SK-N-SH (cell line): ENCODE measurements around the gene ZFP64. TPM values are rescaled to one million over a fixed set of nuclear protein-coding genes. Genes with fewer than 3 reads are reported as not detected.

ENCODE experiments used
- CTCF ChIA-PET: fragments of 300-600, 350-600 bp; formaldehyde crosslinking; extraction: SDS; loops from one replicate; lab custom pipeline; 2021; lab: Yijun Ruan, JAX
- POLR2A ChIA-PET: fragments of 350-600 bp; sonication (Branson Sonifier 250); formaldehyde crosslinking; extraction: SDS; loops from one replicate; lab custom pipeline; 2020; ENCODE audit warnings: antibody characterized with exemption, inconsistent platforms; lab: Yijun Ruan, JAX
- DNase-seq: peaks from one replicate; pipeline ENCODE4 v3.0.0; 2012
- H2AFZ ChIP-seq: fragments of 200-600 bp; sonication (generic); 2 replicates; pipeline ENCODE4 v1.8.1; 2016; ENCODE audit warnings: antibody characterized with exemption, mild to moderate bottlenecking, low read depth
- H3F3A ChIP-seq: fragments of 200-600 bp; sonication (generic); replicated peaks from 2 replicates; pipeline ENCODE3; 2016; ENCODE audit warnings: antibody characterized with exemption, mild to moderate bottlenecking; ENCODE audit not compliant: insufficient read depth
- H3K27ac ChIP-seq, 2 experiments: fragments of 200-500 bp in 1 of 2; fragments of 200-600 bp in 1 of 2; sonication (Bioruptor generic) in 1 of 2; sonication (generic), shearing (Covaris generic) in 1 of 2; 2 replicates each; pipeline versions ENCODE4 v1.5.1 to v1.6.1; 2014 to 2016; ENCODE audit warnings: low read depth in 2 of 2, inconsistent platforms in 1 of 2, low read length in 1 of 2, mild to moderate bottlenecking in 1 of 2, mixed read lengths in 1 of 2
- H3K27me3 ChIP-seq: fragments of 200-600 bp; sonication (generic), shearing (Covaris generic); 2 replicates; pipeline ENCODE4 v1.6.1; 2016; ENCODE audit warnings: mixed run types; ENCODE audit not compliant: insufficient read depth
- H3K36me3 ChIP-seq, 2 experiments: fragments of 200-500 bp in 1 of 2; fragments of 200-600 bp in 1 of 2; sonication (Bioruptor generic) in 1 of 2; sonication (generic) in 1 of 2; replicated peaks in 1 of 2; 2 replicates each; pipeline versions ENCODE3 to v1.5.1; 2014 to 2016; ENCODE audit warnings: low read length in 1 of 2, mild to moderate bottlenecking in 1 of 2; ENCODE audit not compliant: insufficient read depth in 2 of 2, control insufficient read depth in 1 of 2
- H3K4me1 ChIP-seq, 2 experiments: fragments of 200-500 bp in 1 of 2; fragments of 200-600 bp in 1 of 2; sonication (Bioruptor generic) in 1 of 2; sonication (generic), shearing (Covaris generic) in 1 of 2; 2 replicates each; pipeline versions ENCODE4 v1.5.1 to v1.6.1; 2014 to 2016; ENCODE audit warnings: low read depth in 1 of 2, low read length in 1 of 2, mixed run types in 1 of 2; ENCODE audit not compliant: insufficient read depth in 2 of 2, control insufficient read depth in 1 of 2
- H3K4me2 ChIP-seq: fragments of 200-600 bp; sonication (generic), shearing (Covaris generic); 2 replicates; pipeline ENCODE4 v1.6.1; 2017; ENCODE audit warnings: mixed run types
- H3K4me3 ChIP-seq, 2 experiments: fragments of 200-500 bp in 1 of 2; fragments of 200-600 bp in 1 of 2; sonication (Bioruptor generic) in 1 of 2; sonication (generic), shearing (Covaris generic) in 1 of 2; 2 replicates each; pipeline versions ENCODE4 v1.5.1 to v1.8.1; 2014 to 2016; ENCODE audit warnings: low read depth in 2 of 2, inconsistent platforms in 1 of 2, low read length in 1 of 2, mild to moderate bottlenecking in 1 of 2, mixed read lengths in 1 of 2, moderate library complexity in 1 of 2
- H3K79me2 ChIP-seq: fragments of 200-600 bp; sonication (generic); 2 replicates; pipeline ENCODE4 v1.8.1; 2017; ENCODE audit warnings: mild to moderate bottlenecking; ENCODE audit not compliant: insufficient read depth
- H3K9ac ChIP-seq: fragments of 200-600 bp; sonication (generic); 2 replicates; pipeline ENCODE4 v1.6.1; 2017; ENCODE audit warnings: mixed run types
- H3K9me2 ChIP-seq: fragments of 200-600 bp; sonication (generic); 2 replicates; pipeline ENCODE4 v1.6.1; 2017; ENCODE audit warnings: mixed run types
- H3K9me3 ChIP-seq: fragments of 200-600 bp; sonication (generic); 2 replicates; pipeline ENCODE4 v1.6.1; 2017; ENCODE audit warnings: mixed run types, mild to moderate bottlenecking, moderate library complexity
- H4K20me1 ChIP-seq: fragments of 200-600 bp; sonication (generic); 2 replicates; pipeline ENCODE4 v1.6.1; 2017; ENCODE audit warnings: mild to moderate bottlenecking, mixed run types; ENCODE audit not compliant: insufficient read depth
- ELF1 ChIP-seq: IDR thresholded peaks from 2 replicates; pipeline ENCODE4 v1.4.0; 2012
- EZH2phosphoT487 ChIP-seq: fragments of 200-600 bp; sonication (generic); IDR thresholded peaks from 2 replicates; pipeline ENCODE4 v1.6.1; 2017; ENCODE audit warnings: low read depth, mixed run types, mild to moderate bottlenecking, antibody characterized with exemption, moderate library complexity, borderline replicate concordance
- FOXM1 ChIP-seq: IDR thresholded peaks from 2 replicates; pipeline ENCODE4 v1.4.0; 2012; ENCODE audit warnings: low read depth, mild to moderate bottlenecking
- GATA2 ChIP-seq: sonication (generic); formaldehyde crosslinking; IDR thresholded peaks from 2 replicates; pipeline ENCODE4 v1.5.0; 2020; ENCODE audit warnings: mild to moderate bottlenecking, missing genetic modification reagents
- JUND ChIP-seq: IDR thresholded peaks from 2 replicates; pipeline ENCODE4 v1.4.0; 2012
- MEF2A ChIP-seq: IDR thresholded peaks from 2 replicates; pipeline ENCODE4 v1.4.0; 2012; ENCODE audit warnings: low read depth, borderline replicate concordance
- POLR2AphosphoS5 ChIP-seq: IDR thresholded peaks from 2 replicates; pipeline ENCODE4 v1.6.1; 2012; ENCODE audit warnings: low read depth, low read length
- RAD21 ChIP-seq: IDR thresholded peaks from 2 replicates; pipeline ENCODE4 v1.6.1; 2012; ENCODE audit warnings: mild to moderate bottlenecking, low read length
- RCOR1 ChIP-seq: fragments of 150-350 bp; IDR thresholded peaks from 2 replicates; pipeline ENCODE4 v1.6.1; 2017; ENCODE audit warnings: antibody characterized with exemption, low read length
- RFX5 ChIP-seq: IDR thresholded peaks from 2 replicates; pipeline ENCODE4 v1.6.1; 2012; ENCODE audit warnings: mild to moderate bottlenecking, improper control_type of control experiment, low read length
- SMC3 ChIP-seq: IDR thresholded peaks from 2 replicates; pipeline ENCODE4 v1.6.1; 2012; ENCODE audit warnings: low read depth, low read length, improper control_type of control experiment
- TEAD4 ChIP-seq: IDR thresholded peaks from 2 replicates; pipeline ENCODE4 v1.4.0; 2012; ENCODE audit warnings: mild to moderate bottlenecking, borderline replicate concordance; ENCODE audit not compliant: insufficient read depth
- YY1 ChIP-seq: IDR thresholded peaks from 2 replicates; pipeline ENCODE4 v1.4.0; 2012; ENCODE audit warnings: low read depth, mild to moderate bottlenecking
- whole genome bisulfite sequencing: methylation state at CpG from one replicate; pipeline ENCODE4 v1.1.6; 2017; ENCODE audit warnings: low lambda C conversion rate; 5-methylcytosine and 5-hydroxymethylcytosine counted together
- polyA plus RNA-seq, 3 experiments: library from polyadenylated mRNA; depleted of rRNA; stranded (reverse); fragments of >200 nt; gene quantifications; 2 replicates each; pipeline ENCODE4 v1.2.3, GENCODE V29; 2012
- TF ChIP-seq, protein P1 (sequence below): IDR thresholded peaks from 2 replicates; pipeline ENCODE4; 2012
- TF ChIP-seq, protein P2 (sequence below): IDR thresholded peaks from 2 replicates; pipeline ENCODE4 v1.4.0; 2012; ENCODE audit warnings: low read depth
- TF ChIP-seq, protein P3 (sequence below): fragments of 150-350 bp; IDR thresholded peaks from 2 replicates; pipeline ENCODE4 v1.6.1; 2017; ENCODE audit warnings: antibody characterized with exemption, low read length, low read depth, borderline replicate concordance
- TF ChIP-seq, protein P4 (sequence below): fragments of 150-350 bp; IDR thresholded peaks from 2 replicates; pipeline ENCODE4 v1.6.1; 2016; ENCODE audit warnings: mild to moderate bottlenecking, low read depth, low read length

Gene ZFP64
- polyA plus RNA-seq, 1 of the 3 experiments (the other 2 are of a cell fraction), result 12.8 TPM

DNA sequence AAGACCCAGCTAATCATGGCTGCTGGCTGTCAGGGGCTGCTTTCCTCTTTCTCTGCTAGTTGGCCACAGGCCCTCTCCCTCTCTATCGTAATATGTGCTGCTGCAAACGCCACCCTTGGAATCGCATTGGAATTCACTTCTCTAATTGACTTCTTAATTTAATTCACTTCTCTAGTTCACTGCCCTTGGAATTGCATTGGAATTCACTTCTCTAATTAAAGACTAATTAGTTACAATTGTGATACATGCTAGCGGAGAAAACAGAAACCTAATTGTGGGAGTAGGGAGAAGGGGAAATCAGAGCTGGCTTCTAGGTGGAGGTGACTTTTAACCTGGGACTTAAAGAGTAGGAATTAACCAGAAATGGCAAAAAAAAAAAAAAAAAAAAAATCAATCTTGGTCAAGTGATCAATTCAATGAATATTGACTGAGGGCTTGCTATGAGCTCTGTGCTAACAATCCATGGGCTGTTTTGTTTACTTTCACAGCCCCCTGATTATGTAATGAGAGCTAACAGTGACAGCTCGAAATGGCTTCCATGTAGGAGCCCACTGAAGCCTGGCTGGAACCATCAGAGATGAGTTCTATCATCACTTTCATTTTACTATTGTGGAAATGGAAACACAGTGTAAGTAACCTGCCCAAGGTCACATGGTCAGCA lies 11.3 kb downstream of the ZFP64 start:
- no peaks in the 10 kb centered on the region for H3K9me3 ChIP-seq
- ChIA-PET POLR2A (interaction anchor here (2.2 kb wide), 1 partner anchor 11 kb away, joined by 8 read pairs; the partner anchor contains the start of gene ZFP64), CTCF (interaction anchor here (0.8 kb wide), 1 partner anchor 10 kb away, joined by 4 read pairs; no protein-coding TSS in a partner anchor)
- TF ChIP-seq ELF1 (no peak), POLR2AphosphoS5 (no peak), RAD21 (no peak), MEF2A (no peak), YY1 (no peak), RFX5 (no peak), SMC3 (no peak), RCOR1 (no peak), TEAD4 (no peak), GATA2 (no peak), EZH2phosphoT487 (no peak), JUND (no peak), FOXM1 (no peak)
- TF ChIP-seq, protein P1, sequence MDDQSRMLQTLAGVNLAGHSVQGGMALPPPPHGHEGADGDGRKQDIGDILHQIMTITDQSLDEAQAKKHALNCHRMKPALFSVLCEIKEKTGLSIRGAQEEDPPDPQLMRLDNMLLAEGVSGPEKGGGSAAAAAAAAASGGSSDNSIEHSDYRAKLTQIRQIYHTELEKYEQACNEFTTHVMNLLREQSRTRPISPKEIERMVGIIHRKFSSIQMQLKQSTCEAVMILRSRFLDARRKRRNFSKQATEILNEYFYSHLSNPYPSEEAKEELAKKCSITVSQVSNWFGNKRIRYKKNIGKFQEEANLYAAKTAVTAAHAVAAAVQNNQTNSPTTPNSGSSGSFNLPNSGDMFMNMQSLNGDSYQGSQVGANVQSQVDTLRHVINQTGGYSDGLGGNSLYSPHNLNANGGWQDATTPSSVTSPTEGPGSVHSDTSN, result no peak
- TF ChIP-seq, protein P2, sequence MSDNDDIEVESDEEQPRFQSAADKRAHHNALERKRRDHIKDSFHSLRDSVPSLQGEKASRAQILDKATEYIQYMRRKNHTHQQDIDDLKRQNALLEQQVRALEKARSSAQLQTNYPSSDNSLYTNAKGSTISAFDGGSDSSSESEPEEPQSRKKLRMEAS, result no peak
- TF ChIP-seq, protein P3, sequence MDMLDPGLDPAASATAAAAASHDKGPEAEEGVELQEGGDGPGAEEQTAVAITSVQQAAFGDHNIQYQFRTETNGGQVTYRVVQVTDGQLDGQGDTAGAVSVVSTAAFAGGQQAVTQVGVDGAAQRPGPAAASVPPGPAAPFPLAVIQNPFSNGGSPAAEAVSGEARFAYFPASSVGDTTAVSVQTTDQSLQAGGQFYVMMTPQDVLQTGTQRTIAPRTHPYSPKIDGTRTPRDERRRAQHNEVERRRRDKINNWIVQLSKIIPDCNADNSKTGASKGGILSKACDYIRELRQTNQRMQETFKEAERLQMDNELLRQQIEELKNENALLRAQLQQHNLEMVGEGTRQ, result no peak
- TF ChIP-seq, protein P4, sequence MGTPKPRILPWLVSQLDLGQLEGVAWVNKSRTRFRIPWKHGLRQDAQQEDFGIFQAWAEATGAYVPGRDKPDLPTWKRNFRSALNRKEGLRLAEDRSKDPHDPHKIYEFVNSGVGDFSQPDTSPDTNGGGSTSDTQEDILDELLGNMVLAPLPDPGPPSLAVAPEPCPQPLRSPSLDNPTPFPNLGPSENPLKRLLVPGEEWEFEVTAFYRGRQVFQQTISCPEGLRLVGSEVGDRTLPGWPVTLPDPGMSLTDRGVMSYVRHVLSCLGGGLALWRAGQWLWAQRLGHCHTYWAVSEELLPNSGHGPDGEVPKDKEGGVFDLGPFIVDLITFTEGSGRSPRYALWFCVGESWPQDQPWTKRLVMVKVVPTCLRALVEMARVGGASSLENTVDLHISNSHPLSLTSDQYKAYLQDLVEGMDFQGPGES, result no peak
- DNase-seq, result no peak
- H3K27me3 ChIP-seq, result no peaks in the 10 kb centered on the region
- H2AFZ ChIP-seq, result no peak overlapping the region
- H3K4me3 ChIP-seq, result no peak overlapping the region
- no peaks in the 10 kb centered on the region for H3K79me2 ChIP-seq
- H3K36me3 ChIP-seq, result peaks cover 8 to 25% of the 10 kb centered on the region in 2 experiments
- no peak overlapping the region for H3K9ac ChIP-seq
- no peak overlapping the region for H3K4me2 ChIP-seq
- H3K27ac ChIP-seq, result no peak overlapping the region
- WGBS, result 100% methylated on average over 5 of the region's 5 CpGs
- no peaks in the 10 kb centered on the region for H4K20me1 ChIP-seq
- no peaks in the 10 kb centered on the region for H3K9me2 ChIP-seq
- no peaks in the 10 kb centered on the region for H3K4me1 ChIP-seq
- no peaks in the 10 kb centered on the region for H3F3A ChIP-seq
